ENCODE measurements around the gene CAMK2D. TPM values are rescaled to one million over a fixed set of nuclear protein-coding genes. Genes with fewer than 3 reads are reported as not detected.

Gene CAMK2D
- polyA plus RNA-seq, 6 donors from 2014 or later = 75.5 to 84.9 (median 81.8) TPM

- H3K4me3 Mint-ChIP-seq = peak overlapping the region in 1 of 8 donors; percentile 33
- peaks cover 16 to 18% of the 10 kb centered on the region in 2 donors for H3K36me3 Mint-ChIP-seq
- ATAC-seq (ENCODE audit: low read depth in 2 of 2) (no peak), DNase-seq (no peak)
- H3K27me3 Mint-ChIP-seq = no peaks in the 10 kb centered on the region
- H3K27ac Mint-ChIP-seq = peak overlapping the region in 5 of 6 donors; percentile 31 to 77 (median 49)
- peaks cover 37 to 61% (median 57%) of the 10 kb centered on the region in 3 donors for H3K4me1 Mint-ChIP-seq
- H3K9me3 Mint-ChIP-seq = no peaks in the 10 kb centered on the region
Observed at GRCh38 chr4:113659127-113659526, 102.4 kb downstream of the CAMK2D start.

GRCh38 chr4:113657586-113658233, 103.8 kb downstream of the CAMK2D start:
- Mint-ChIP-seq H3K4me1 (peaks cover 37 to 58% (median 56%) of the 10 kb centered on the region in 3 donors), H3K4me3 (peak overlapping the region in 3 of 8 donors; percentile 13 to 68 (median 61)), H3K36me3 (peaks cover 16 to 18% of the 10 kb centered on the region in 2 donors), H3K9me3 (no peaks in the 10 kb centered on the region), H3K27me3 (no peaks in the 10 kb centered on the region), H3K27ac (peak overlapping the region in 3 of 6 donors; percentile 8 to 83 (median 38))
- ATAC-seq (ENCODE audit: low read depth in 2 of 2) (no peak), DNase-seq (no peak)

- Mint-ChIP-seq H3K27ac (peak overlapping the region in 3 of 6 donors; percentile 5 to 45 (median 24)), H3K36me3 (peaks cover 22 to 23% of the 10 kb centered on the region in 2 donors), H3K4me1 (peaks cover 31 to 70% (median 58%) of the 10 kb centered on the region in 3 donors), H3K9me3 (no peaks in the 10 kb centered on the region), H3K4me3 (no peak overlapping the region), H3K27me3 (no peaks in the 10 kb centered on the region)
- ATAC-seq (ENCODE audit: low read depth in 2 of 2) (no peak), DNase-seq (no peak)
Observed at GRCh38 chr4:113653871-113654270, 107.7 kb downstream of the CAMK2D start.

GRCh38 chr4:113646442-113646822, 115.1 kb downstream of the CAMK2D start:
- no peak for ATAC-seq (ENCODE audit: low read depth in 2 of 2)
- Mint-ChIP-seq H3K27me3 (no peaks in the 10 kb centered on the region), H3K27ac (peak overlapping the region in 5 of 6 donors; percentile 69 to 96 (median 79)), H3K36me3 (peaks cover 20 to 32% of the 10 kb centered on the region in 2 donors), H3K4me3 (peak overlapping the region in 4 of 8 donors; percentile 22 to 74 (median 38)), H3K9me3 (no peaks in the 10 kb centered on the region), H3K4me1 (peaks cover 44 to 76% (median 61%) of the 10 kb centered on the region in 3 donors)
- DNase-seq = no peak

GRCh38 chr4:113645771-113646441, 115.6 kb downstream of the CAMK2D start:
- Mint-ChIP-seq H3K36me3 (peaks cover 20 to 32% of the 10 kb centered on the region in 2 donors), H3K4me1 (peaks cover 46 to 76% (median 60%) of the 10 kb centered on the region in 3 donors), H3K27ac (peak overlapping the region; percentile 76 to 96 (median 81)), H3K4me3 (peak overlapping the region in 4 of 8 donors; percentile 29 to 74 (median 48)), H3K27me3 (no peaks in the 10 kb centered on the region), H3K9me3 (no peaks in the 10 kb centered on the region)
- no peak for DNase-seq
- ATAC-seq (ENCODE audit: low read depth in 2 of 2) = no peak

- H3K36me3 Mint-ChIP-seq = peaks cover 20 to 32% of the 10 kb centered on the region in 2 donors
- no peak for DNase-seq
- peak overlapping the region in 5 of 6 donors; percentile 76 to 95 (median 80) for H3K27ac Mint-ChIP-seq
- peaks cover 52 to 82% (median 63%) of the 10 kb centered on the region in 3 donors for H3K4me1 Mint-ChIP-seq
- no peaks in the 10 kb centered on the region for H3K27me3 Mint-ChIP-seq
- no peaks in the 10 kb centered on the region for H3K9me3 Mint-ChIP-seq
- ATAC-seq (ENCODE audit: low read depth in 2 of 2) = no peak
- peak overlapping the region in 1 of 8 donors; percentile 26 for H3K4me3 Mint-ChIP-seq
Observed at GRCh38 chr4:113645288-113645687, 116.2 kb downstream of the CAMK2D start.

GRCh38 chr4:113644398-113644797, 117.1 kb downstream of the CAMK2D start:
- Mint-ChIP-seq H3K4me1 (peaks cover 61 to 82% (median 67%) of the 10 kb centered on the region in 3 donors), H3K4me3 (peak overlapping the region in 5 of 8 donors; percentile 21 to 45 (median 40)), H3K27ac (peak overlapping the region; percentile 54 to 95 (median 82)), H3K36me3 (peaks cover 20 to 30% of the 10 kb centered on the region in 2 donors), H3K9me3 (no peaks in the 10 kb centered on the region), H3K27me3 (no peaks in the 10 kb centered on the region)
- no peak for ATAC-seq (ENCODE audit: low read depth in 2 of 2)
- DNase-seq = no peak

- DNase-seq (no peak), ATAC-seq (ENCODE audit: low read depth in 2 of 2) (no peak)
- Mint-ChIP-seq H3K9me3 (no peaks in the 10 kb centered on the region), H3K36me3 (peaks cover 11 to 23% of the 10 kb centered on the region in 2 donors), H3K27ac (peak overlapping the region; percentile 31 to 95 (median 81)), H3K4me3 (peak overlapping the region in 6 of 8 donors; percentile 3 to 80 (median 14)), H3K4me1 (peaks cover 62 to 84% (median 69%) of the 10 kb centered on the region in 3 donors), H3K27me3 (no peaks in the 10 kb centered on the region)
Observed at GRCh38 chr4:113643505-113643904, 118.0 kb downstream of the CAMK2D start.

GRCh38 chr4:113641025-113641431, 120.5 kb downstream of the CAMK2D start:
- Mint-ChIP-seq H3K27me3 (no peaks in the 10 kb centered on the region), H3K27ac (peak overlapping the region; percentile 62 to 95 (median 90)), H3K36me3 (peaks cover 7 to 16% of the 10 kb centered on the region in 2 donors), H3K9me3 (peaks cover 0 to 8% (median 4%) of the 10 kb centered on the region in 7 donors), H3K4me3 (peak overlapping the region; percentile 1 to 82 (median 64)), H3K4me1 (peaks cover 66 to 91% (median 76%) of the 10 kb centered on the region in 3 donors)
- peak; percentile 45 for DNase-seq
- peak; percentile 57 to 64 for ATAC-seq (ENCODE audit: low read depth in 2 of 2)

- Mint-ChIP-seq H3K9me3 (peaks cover 0 to 10% (median 5%) of the 10 kb centered on the region in 7 donors), H3K36me3 (peaks cover 8 to 10% of the 10 kb centered on the region in 2 donors), H3K4me1 (peaks cover 60 to 82% (median 66%) of the 10 kb centered on the region in 3 donors), H3K27ac (peak overlapping the region; percentile 79 to 95 (median 90)), H3K4me3 (peak overlapping the region; percentile 44 to 82 (median 62)), H3K27me3 (no peaks in the 10 kb centered on the region)
- no peak for DNase-seq
- no peak for ATAC-seq (ENCODE audit: low read depth in 2 of 2)
Observed at GRCh38 chr4:113639326-113639725, 122.2 kb downstream of the CAMK2D start.

GRCh38 chr4:113638562-113638832, 123.0 kb downstream of the CAMK2D start:
- peak overlapping the region; percentile 50 to 91 (median 74) for H3K4me3 Mint-ChIP-seq
- H3K36me3 Mint-ChIP-seq = peaks cover 8 to 10% of the 10 kb centered on the region in 2 donors
- no peak for DNase-seq
- H3K4me1 Mint-ChIP-seq = peaks cover 56 to 82% (median 63%) of the 10 kb centered on the region in 3 donors
- no peak for ATAC-seq (ENCODE audit: low read depth in 2 of 2)
- peak overlapping the region in 5 of 6 donors; percentile 63 to 94 (median 79) for H3K27ac Mint-ChIP-seq
- no peaks in the 10 kb centered on the region for H3K27me3 Mint-ChIP-seq
- peaks cover 0 to 10% (median 5%) of the 10 kb centered on the region in 7 donors for H3K9me3 Mint-ChIP-seq

- Mint-ChIP-seq H3K36me3 (peaks cover 8 to 10% of the 10 kb centered on the region in 2 donors), H3K27ac (peak overlapping the region in 5 of 6 donors; percentile 63 to 94 (median 79)), H3K27me3 (no peaks in the 10 kb centered on the region), H3K4me3 (peak overlapping the region; percentile 50 to 91 (median 74)), H3K4me1 (peaks cover 51 to 82% (median 62%) of the 10 kb centered on the region in 3 donors), H3K9me3 (peaks cover 0 to 10% (median 5%) of the 10 kb centered on the region in 7 donors)
- DNase-seq (peak; percentile 63), ATAC-seq (ENCODE audit: low read depth in 2 of 2) (peak; percentile 45 to 52)
Observed at GRCh38 chr4:113637823-113638561, 123.5 kb downstream of the CAMK2D start.

- H3K27me3 Mint-ChIP-seq = no peaks in the 10 kb centered on the region
- H3K36me3 Mint-ChIP-seq = peaks cover 8 to 10% of the 10 kb centered on the region in 2 donors
- peak overlapping the region in 5 of 8 donors; percentile 57 to 81 (median 65) for H3K4me3 Mint-ChIP-seq
- peaks cover 49 to 80% (median 65%) of the 10 kb centered on the region in 3 donors for H3K4me1 Mint-ChIP-seq
- no peak for DNase-seq
- H3K27ac Mint-ChIP-seq = peak overlapping the region in 4 of 6 donors; percentile 88 to 96 (median 94)
- H3K9me3 Mint-ChIP-seq = peaks cover 0 to 10% (median 5%) of the 10 kb centered on the region in 7 donors
- no peak for ATAC-seq (ENCODE audit: low read depth in 2 of 2)
Observed at GRCh38 chr4:113637363-113637762, 124.2 kb downstream of the CAMK2D start.
